Activated T-helper 9 cell treated with anti-CD3 and anti-CD28 coated beads, Interleukin-2, amount 50 U/mL, for 16 hours (primary cell): ENCODE results near the gene ATXN7L2.
A peak's percentile ranks its signal among the peaks of the same experiment; 100 is the strongest.

ENCODE experiments used
- DNase-seq: peaks from one replicate; pipeline ENCODE4 v3.0.0-alpha.2; 2020; ENCODE audit warnings: low read depth

Gene ATXN7L2

DNA sequence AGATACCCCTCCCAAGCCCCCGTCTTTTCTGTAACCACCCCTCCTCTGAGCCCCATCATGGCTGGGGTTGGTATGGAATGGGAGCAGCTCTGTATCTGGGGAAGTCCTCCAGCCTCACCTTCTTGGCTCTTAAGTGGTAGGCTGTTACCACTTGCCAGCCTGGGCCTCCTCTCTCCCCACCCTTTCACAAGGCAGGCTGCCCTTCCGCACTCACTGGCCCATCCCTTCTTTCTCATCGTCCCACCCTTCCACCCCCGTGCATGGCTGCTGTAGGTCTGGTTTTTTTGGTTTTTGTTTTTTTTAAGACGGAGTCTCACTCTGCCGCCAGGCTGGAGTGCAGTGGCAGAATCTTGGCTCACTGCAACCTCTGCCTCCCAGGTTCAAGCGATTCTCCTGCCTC, 15.4 kb downstream of the ATXN7L2 start:
- no peak for DNase-seq

DNA sequence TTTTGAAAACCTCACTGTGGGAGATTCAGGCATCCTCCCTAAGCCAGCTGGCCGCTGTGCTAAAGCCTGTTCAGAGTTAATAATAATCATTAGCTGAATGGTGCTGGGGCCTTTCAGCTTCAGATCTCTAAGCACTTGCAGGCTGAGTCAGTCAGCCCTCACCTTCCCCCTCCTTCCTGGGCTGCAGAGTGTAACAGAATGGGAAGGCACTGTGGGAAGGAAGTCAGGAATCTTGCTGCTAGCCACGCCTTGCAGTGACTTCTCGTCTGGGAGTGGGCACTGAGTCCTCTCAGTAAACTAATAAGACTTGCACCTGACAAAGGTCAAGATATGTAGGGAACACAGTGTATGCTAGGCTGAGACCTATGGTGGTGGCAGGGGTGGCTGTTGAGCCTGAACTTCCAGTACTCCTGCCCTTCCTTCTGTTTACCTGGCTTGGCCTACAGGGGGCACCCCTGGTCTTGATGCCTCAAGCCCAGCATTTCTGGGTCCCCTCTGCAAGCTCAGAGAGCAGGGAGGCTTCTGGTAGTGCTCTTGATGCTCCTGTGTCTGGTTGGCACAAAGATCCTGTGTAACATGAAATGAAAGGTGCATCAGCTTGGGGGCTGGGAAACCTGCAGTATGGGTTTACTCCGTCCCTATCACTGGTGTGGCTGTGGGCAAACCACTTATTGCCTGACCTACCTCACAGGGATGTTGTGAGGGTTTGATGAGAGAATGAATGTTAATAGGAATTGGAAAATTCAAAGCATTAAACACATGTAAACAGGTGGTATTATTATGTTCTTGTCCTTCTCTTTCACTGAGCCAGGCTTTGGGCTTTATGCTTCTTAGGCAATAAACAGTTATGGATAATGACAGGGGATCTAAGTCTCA, 16.2 kb downstream of the ATXN7L2 start:
- peak; percentile 36 for DNase-seq

DNA sequence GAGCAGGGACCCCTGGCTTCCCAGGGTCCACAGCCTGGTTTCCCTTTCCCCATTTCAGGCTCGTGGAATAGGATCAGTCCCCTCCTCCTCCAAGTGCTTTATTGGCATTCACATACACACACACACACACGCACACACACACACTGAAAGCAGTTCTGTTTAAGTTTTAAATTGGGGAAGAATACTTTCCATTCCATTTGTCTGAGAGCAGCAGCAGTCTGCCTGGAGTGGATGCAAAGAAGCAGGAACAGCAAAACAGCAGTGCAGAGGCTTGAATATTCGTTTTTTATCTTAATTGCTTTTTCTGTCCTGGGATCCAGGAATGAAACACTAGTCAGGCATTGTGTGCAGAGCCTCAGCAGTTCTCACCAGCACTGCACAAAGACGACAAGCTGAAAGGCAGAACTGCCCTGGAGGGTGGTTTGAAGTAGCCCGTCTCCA, 17.3 kb downstream of the ATXN7L2 start:
- DNase-seq, result no peak

DNA sequence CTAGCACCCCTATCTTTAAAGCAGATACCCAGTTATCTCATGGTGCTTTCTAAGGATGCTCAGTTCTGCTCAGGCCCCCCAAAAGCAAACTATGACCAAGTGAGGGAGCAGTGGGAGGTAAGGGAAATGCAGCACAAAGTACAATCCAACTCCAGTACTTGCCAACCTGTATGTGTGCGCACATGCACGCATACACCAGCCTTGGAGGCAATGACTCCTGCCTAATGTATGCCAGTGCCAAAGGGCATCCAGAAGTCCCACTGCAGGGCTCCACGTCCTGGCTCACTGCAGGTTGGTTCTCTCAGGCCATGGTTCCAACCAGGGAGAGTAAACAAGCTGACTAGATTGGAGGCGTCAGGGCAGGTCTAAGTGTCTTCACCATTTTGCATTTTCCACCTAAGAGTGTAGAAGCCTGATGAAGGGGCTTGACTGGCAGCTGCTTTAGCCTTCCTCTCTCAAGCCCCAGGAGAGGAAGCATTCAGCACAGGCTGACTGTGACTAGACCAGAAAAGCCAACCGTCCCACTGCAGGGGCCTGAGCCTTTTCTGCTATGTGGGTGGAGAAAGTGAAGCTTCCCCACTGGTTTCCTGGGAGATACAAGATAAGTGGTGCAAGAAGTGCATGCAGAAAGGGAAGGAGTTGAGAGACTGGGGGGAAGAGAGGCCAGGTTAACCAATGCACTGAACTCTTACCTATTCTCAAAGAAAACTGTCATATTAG, 18.1 kb downstream of the ATXN7L2 start:
- DNase-seq, result no peak

DNA sequence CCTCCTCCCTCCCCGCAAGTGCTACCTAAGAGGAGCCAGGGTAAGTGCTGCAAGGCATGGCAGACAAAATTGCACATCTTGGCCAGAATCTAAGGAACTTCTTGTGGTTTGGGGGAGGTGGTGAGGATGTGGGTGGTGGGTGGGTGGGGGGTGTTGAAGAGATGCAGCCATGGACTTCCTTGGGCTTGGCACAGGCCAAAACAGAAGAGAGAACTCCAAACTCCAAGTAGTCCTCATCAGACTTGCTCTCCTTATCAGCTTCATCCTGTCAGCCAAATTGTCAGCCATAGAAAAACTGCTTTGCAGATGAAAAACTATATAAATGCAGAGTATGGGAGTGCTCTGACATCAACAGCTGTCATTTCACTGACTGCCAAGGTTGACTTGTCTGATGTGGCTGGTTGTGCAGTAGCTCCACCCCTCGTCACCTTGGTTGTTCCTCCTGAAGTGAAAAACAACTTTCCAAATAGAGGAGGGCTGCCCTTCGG, 18.7 kb downstream of the ATXN7L2 start:
- DNase-seq, result no peak

DNA sequence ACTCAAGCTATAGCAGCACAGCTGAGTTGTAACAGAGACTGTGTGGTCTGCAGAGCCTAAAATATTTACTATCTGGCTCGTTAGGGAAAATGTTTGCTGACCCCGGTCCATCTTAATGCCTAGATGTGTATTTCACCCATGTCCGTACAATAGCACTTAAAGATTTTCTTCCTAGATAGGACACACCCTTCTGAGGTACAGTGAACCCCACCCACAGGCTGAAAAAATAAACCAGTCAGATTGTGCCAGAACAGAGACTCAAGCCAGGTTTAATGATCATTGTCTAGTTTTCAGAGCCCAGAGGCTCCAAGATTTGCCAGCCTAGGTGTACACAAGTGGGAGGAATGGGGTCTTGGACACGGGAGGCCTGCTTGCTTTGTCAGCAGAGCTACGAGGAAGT, 20.2 kb downstream of the ATXN7L2 start:
- DNase-seq, result no peak

DNA sequence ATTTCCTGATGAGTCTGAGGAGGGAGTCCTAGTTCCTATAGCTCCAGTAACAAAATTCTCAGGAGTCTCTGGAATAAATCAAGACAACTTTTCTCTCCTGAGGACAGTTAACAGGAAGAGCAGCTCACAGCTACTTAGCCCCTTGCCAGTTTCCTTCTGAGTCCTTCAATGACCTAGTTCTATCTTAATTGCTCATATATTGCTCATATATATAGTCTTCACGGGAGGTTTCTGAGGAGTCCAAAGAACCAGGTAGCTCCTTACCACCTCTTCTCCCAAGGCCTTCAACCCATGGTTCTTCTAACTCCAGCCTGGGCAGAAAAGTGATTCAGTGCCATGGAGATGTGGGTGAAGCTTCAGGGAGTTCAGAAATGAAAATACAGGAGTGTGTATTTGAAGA, 21.3 kb downstream of the ATXN7L2 start:
- DNase-seq, result no peak

DNA sequence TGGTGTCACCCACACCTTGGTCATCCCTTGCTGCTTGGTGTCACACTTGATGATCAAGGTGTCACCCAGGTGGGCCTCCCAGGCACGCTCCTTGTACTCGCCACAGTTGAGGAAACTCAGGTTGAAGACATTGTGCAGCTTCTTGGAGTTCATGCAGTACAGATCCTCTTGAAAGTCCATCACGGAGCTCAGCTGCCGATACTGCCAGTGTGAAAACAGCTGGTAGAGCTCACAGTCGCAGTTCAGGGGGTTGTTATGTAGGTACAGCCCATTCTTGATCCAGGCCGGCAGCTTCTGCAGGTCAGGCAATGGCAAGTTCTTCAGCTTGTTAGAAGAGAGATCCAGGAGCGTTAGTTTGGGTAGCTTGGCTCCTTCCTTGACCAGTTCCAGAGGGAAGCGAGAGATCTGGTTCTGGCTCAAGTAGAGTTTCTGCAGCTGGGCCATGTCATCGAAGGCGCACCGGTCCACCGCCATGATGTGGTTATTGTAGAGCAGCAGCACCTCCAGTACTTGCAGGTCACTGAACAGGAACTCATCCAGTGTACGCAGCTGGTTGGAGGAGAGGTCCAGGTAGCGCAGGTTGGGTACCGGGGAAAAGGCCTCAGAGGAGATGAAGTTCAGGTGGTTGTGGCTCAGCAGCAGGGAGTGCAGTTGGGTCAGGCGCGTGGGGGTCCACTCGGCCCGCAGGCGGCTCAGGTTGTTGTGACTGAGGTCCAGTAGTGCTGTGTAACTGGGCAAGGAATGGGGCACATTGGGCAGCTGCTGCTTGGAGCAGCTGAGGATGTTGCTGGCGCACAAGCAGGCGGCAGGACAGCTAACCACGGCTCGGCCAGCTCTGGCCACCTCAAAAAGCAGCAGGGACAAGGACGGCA, 24.5 kb downstream of the ATXN7L2 start:
- no peak for DNase-seq

DNA sequence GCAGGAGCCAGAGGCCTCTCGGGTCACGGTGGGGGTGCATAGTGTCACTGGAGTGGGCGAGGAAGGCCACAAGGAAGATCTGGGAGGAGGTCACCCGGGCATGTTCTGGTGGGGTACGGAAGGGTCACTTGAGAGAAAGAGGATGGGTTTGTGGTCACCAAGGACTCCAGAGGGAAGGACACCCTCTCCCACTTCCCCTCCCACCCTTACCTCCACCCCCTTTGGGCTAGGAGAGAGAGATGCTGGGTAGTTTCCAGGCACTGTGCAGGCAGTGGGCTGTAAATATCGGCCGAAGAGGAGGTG, 25.1 kb downstream of the ATXN7L2 start:
- no peak for DNase-seq

DNA sequence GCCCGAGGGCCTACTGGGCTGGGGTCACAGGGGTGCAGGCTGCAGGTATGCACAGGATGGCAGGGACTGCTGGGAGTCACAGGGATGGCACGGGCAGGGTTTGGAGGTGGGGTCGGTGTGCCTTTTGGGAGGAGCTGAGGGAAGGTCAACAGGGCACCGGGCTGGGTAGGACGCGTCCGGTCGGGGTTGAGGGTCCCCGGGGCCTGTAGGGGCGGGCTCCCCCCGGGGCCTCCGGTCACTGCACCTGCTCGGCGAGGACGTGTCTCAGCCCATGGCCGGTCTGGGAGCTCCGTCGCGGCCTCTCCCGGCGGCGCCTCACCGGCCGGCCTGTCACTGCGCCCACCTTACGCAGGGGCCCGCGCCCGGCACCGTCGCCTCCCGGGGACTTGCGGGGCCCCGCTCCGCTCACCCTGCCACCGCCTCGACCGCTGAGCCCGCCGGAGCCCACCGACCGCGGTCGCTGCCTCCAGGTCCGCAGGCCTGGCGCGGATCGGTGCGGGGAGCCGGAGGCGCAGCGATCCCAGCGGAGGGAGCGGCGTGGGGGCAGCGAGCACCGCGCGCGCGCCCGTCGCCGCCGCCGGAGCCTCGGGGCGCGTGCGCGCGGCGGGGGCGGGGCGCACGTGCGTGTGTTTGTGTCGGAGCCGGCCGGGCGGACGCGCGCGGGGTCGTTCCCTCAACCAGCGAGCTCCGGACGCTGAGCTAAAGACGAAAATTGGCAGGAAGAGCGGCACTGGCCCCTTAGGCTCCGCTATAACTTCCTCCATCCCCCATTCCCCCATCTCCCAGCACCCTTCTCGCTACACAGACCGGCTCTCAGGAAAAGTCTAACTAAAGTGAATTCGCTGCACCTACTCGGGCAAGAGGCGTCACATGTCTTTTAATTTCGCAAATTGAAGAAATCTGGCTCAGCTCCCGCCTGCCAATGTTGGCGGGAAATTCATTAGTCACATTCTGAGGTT, 25.8 kb downstream of the ATXN7L2 start, which contains the start of gene AMIGO1:
AMIGO1 (minus strand) TSS at position 552 of the 959 bp plus-strand sequence. CDS start 815 bp downstream, outside the sequence.
- DNase-seq, result peak; percentile 59

DNA sequence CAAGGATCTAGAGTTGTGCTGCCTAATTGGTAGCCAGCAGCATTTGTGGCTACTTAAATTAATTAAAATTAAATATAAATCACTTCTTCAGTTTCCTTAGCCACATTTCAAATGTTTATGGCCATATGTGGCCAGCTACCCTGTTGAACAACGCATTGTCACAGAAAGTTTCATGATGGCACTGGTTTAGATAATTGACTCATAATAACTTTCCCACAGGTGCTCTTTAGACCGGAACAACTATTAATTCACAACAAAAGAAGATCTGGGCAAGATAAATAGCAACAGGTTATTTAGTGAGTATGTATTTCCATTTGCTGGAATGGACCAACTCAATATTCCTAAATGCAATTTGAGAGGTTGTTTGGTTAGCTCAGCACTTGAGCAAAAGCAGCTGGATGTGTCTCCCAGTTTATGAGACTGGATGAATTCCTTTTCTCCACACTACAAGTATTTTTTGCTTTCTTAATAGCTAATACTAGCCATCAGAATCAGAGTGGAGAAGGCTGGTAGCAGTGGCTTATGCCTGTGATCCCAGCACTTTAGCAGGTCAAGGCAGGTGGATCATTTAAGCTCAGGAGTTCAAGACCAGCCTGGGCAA, 29.5 kb downstream of the ATXN7L2 start:
- no peak for DNase-seq

DNA sequence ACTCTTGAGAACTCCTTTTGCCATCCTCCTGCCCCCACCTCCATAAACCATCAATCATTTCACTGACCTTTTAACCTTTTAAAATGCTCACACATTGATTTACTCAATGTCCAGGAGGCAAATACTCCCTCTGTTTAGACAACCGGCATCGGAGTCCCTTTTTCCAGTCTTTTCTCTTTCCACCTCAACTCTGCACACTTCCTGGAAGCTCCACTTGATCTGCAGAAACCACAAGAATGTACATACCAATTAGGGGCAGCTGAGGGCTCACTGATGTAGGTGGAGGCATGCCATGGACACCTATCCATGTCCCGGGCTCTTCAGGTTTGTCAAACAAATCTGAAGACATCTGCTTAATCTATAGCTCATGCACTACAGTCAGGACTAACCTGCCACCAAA, 31.1 kb downstream of the ATXN7L2 start:
- no peak for DNase-seq

DNA sequence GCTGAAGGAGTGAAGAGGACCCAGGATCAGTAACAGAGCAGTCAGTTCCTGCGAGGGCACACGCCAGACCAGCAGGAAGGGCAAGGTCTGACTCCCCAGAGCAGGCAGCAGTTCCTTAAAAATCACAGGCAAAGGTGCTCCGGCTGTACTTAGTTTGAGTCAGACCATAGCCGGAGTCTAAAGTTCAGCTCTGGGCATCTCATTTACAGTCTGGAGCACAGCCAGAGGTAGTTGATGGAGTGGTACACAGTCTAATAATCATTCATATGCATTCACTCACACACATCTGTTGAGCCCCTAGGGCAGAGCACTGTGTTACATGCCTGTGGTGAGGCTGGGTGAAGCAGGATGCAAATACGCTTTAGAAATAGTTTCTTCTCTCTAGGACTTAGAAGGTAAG, 33.2 kb downstream of the ATXN7L2 start:
- DNase-seq, result no peak

DNA sequence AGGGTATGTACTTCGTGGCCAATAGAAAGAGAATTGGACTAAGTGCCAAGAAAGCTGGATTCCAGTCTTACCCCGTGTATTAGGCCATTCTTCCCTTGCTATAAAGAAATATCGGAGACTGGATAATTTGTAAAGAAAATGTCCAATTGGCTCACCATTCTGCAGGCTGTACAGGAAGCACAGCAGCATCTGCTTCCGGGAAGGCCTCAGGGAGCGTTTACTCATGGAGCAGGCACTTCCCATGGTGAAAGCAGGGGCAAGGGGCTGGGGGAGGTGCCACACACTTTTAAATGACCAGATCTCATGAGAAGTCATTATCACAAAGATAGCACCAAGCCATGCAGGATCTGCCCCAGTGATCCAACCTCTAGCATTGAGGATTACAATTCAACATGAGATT, 33.6 kb downstream of the ATXN7L2 start:
- DNase-seq, result no peak

DNA sequence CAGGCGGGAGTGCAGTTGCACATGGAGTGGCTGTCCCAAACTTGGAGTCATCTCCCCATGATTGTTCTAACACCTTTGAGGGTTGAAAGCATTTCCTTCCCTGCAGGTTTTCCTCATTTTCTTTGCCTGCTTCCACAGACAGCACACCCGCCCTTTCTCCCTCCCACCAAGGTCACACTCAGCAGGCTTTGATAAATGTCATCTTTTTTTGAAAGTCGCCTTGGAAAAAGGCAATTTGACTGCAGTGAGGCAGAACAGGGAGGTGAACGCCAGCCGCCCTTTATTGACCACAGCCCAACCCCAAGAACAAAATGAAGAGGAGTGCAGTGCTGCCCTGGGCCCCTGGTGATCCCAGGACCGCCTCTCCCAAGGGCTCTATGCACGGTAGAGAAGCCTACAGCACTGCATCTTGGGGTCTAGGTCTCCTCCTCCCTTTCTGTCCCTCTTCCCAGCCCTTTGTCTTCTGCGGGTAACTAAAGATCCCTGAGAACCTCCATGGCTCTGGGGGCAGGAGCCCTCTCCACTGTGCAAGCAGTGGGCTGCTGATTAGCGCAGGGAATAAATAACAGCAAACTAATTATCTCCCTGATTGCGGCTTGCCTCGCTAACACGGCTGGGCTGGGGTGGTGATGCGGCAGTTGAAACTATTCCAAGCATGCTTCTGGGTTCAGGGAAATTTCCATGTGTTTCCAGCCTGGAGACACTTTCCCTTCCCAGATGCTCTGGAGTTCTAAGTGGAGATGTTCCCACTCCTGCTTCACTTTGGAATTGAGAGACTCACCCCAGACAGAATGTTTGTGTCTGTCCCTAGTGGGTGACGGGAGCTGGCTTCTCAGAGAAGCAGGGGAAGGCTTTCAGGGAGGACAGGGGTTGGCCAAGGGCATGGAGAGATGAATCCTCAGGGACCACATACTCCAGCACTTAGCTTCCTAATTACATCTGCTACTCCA, 37.6 kb downstream of the ATXN7L2 start:
- DNase-seq, result no peak

DNA sequence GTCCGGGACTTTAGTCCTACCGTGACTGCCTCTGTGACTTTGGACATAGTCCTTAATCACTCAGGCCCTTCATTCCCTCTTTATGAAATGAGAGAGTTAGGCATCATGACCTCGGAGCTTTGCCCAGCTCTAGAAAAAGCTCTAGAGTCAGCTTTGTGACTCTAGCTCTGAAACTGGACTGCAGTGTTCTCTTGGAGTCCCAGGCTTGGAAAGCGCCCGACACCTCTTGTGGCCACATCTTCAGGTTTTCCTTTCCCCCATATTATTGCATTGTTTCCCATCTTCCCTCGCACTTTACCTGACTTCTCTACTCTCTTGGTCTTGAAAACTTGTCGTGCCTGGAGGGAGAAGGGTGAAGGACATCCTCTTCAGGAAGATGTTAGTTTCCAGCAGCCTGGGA, 38.3 kb downstream of the ATXN7L2 start:
- no peak for DNase-seq

DNA sequence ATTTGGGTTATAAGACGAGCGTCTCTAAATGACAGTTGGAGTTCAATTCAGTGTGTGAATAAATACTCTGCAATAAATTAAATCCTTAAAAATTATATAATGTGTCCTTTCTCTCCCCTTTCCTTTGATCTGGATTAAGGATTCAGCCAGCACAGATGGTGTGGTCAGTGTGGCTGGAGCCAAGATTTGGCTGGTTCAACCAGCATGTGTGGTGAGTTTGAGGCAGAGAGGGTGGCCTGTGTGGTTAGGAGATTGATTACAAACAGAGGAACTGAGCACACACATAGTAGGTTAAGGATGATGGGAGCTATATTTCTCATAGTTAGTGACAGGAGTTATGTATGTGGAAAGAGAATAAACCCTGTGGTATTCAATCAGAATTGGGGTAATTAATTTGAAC, 40.0 kb downstream of the ATXN7L2 start:
- DNase-seq, result no peak

DNA sequence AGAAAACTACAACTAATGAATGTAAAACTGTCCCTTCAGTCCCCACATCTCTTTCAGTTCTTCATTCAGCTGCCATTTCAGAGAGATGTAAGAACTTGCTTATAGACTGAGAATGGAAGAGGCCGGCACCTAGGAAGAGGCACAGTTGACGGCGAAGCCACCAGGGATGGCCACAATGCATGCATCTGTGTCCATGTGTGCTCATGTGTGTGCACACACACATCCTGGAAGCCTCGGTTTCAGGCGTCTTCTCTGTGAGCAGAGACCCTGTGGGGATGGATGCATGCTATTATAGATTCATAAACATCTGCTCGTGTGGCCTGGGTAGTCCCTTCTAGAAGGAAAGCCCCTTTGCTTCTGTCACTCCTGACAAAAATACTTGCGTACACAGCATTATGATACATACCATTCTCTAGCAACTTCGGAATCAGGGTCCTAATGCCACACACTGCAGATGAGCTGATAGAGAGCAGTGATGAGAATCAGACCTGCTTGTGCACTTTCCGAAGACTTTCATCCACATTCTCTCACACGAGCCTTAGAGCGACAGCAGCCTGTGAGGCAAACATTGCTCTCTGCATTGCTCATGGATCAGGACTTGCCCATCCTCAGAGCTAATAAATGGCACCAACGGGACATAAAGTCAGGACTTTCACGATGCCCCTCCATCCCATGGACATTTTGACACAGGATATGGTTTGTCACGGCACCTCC, 43.5 kb downstream of the ATXN7L2 start:
- no peak for DNase-seq
